DMS79 treated with DMSO at 0.1 percent for 48 hours (cell line): ENCODE data around the gene GMEB2.

Experiments used
- DNase-seq: peaks from one replicate; lab custom pipeline; 2025; lab: John Stamatoyannopoulos, UW

The GMEB2 gene

GRCh38 chr20:63544958-63545516, 81.9 kb downstream of the GMEB2 start:
- no peak for DNase-seq

- DNase-seq = no peak
Measured at GRCh38 chr20:63544241-63544957, 82.5 kb downstream of the GMEB2 start.

DNA sequence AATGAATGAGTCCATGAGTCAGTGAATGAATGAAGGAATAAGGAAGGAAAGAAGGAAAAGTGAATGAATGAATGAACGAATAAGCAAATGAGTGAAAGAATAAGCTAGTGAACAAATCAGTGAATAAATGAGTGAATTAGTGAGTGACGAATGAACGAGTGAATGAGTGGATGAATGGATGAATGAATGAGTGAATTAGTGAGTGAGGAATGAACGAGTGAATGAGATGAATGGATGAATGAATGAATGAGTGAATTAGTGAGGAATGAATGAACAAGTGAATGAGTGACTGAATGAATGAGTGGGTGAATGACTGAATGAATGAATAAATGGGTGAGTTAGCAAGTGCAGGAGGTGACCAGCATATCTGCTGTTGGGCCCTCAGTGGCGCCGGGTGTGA, 83.2 kb downstream of the GMEB2 start:
- no peak for DNase-seq

DNA sequence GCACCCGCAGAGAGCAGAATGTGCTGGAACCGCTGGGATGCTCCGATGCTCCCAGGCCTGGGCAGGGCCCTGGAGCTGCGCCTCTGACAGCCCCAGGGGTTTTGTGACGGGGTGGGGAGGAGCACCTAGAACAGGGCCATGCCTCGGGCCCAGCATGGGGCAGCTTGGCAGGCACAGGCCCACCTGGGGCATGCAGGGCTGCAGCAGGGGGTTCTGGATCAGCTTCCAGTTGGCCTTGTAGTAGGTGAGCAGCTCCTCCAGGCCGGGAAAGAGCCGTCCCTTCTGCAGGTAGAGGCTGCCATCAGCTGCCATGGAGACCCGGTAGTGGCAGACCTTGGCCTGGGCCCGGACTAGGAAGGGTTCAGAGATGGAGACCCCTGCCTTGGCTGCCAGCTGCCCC, 83.8 kb downstream of the GMEB2 start:
- no peak for DNase-seq

- no peak for DNase-seq
Measured at GRCh38 chr20:63542696-63543095, 84.2 kb downstream of the GMEB2 start.

DNA sequence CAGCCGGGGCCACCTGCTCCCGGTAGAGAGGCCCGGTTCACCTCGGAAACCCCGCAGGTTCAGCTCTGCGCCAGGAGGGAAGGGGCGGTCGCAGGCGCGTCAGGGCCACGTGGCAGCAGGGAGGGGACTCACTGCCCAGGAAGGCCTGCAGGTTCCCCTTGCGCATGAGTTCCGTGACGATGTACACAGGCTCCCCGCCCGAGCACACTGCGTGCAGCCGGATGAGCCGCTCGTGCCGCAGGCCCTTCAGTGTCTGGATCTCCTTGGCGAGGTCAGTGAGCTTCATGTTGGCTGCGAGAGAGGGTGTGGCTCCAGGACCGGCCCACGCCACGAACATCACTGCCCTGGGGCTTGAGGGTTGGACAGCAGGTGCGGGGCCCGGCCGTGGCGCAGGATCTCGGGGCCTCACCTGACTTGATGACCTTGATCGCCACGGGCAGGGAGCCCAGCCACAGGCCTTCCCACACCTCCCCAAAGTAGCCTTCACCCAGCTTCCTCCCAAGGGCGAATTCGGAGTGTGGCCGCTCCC, 84.8 kb downstream of the GMEB2 start:
- DNase-seq = no peak

DNA sequence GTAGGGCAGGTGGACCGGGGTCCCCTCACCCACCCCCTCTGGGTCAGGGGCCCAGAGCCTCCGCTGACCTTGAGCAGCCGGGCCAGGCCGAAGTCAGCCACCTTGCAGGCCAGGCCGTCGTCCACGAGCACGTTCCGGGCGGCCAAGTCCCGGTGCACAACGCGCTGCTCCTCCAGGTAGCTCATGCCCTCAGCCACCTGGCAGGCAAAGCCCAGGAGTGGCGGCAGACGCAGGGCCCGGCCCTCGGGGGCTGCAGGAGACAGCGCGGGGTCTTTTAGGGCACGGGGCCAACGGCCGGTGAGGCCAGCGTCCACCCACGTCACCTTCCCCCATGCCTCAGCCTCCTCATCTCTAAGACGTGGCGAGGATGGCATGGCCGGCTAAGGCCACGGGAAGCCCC, 85.5 kb downstream of the GMEB2 start:
- DNase-seq = no peak

- no peak for DNase-seq
Measured at GRCh38 chr20:63540417-63541186, 86.3 kb downstream of the GMEB2 start.

GRCh38 chr20:63539441-63540370, 87.2 kb downstream of the GMEB2 start:
- no peak for DNase-seq

DNA sequence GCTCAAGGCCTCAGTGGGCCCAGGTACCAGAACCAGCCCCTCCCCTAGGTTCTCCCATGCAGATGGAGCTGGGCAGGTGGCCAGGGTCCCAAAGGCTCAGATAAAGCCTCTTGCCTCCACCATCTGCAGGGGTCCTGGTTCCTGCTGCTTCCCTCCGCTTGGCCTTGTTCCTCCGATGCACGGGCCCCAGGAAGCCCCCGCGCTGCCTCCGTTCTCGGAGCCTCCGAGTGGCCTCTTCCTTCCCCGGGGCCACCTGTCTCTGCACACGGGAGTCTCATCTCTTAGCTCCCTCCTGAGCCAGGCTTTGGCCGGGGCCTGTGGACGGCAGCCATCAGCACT, 87.8 kb downstream of the GMEB2 start:
- no peak for DNase-seq

DNA sequence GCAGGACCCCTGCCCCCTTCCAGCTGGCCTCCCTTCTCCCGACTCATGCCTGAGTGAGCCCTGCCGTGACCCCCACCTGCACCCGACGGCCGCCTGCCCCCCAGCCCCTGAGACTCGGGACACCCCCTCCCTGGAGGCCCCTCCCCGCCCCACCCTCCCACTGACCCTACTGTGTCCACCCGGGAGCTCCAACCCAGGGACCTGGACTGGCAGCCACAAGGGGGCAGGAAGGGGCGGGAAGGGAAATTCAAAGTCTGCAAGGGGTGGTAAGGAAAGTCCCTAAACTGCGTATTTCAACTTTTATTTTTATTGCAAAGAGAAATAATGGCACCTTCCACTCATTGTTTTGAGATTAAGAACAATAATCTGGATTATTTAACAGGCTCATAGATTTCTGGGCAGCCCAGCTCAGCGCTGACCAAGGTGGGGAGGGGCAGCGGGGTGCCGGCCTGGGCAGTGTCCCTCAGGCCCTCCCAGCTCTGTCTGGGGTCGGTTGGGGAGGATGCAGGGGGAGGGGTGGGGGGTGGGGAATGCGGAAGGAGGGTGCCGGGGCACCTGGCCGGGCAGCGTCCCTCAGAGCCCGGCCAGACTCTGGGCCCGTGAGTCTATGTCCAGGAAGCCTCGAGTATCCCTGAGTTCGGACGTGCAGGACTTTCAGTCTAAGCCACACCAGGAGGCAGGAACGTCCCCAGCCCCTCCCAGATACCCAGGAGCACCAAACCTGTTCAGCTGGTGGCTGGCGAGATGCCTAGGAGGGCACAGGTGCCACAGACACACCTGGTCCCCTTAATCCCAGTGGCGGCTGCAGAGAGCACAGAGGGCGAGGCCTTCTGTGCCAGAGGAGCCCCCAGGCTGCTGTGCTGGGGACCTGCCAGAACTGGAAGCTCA, 88.5 kb downstream of the GMEB2 start:
- peak; percentile 96 for DNase-seq
